Endothelial cell of umbilical vein (primary cell): Measurements from ENCODE around the gene PCDHGB4. TPM values are rescaled to one million over a fixed set of nuclear protein-coding genes. Genes with fewer than 3 reads are reported as not detected.
A peak's percentile ranks its signal among the peaks of the same experiment; 100 is the strongest.

Experiments used
- BruUV-seq: library from RNA; stranded (reverse); fragments of 400-500 nt; replicated peaks from 2 replicates; lab custom pipeline; 2021; lab: Mats Ljungman, UMichigan
- CTCF ChIA-PET: fragments of 300-600, 350-600 bp; sonication (Branson Sonifier 250); formaldehyde crosslinking; loops from one replicate; lab custom pipeline; 2021; ENCODE audit warnings: antibody characterized with exemption, inconsistent platforms; lab: Charles Lee
- POLR2A ChIA-PET: fragments of 300-600, 350-600 bp; sonication (Branson Sonifier 250); formaldehyde crosslinking; loops from one replicate; lab custom pipeline; 2021; ENCODE audit warnings: antibody characterized with exemption, inconsistent platforms; lab: Charles Lee
- DNase-seq: peaks from one replicate; pipeline ENCODE4 v3.0.0-alpha.2; 2011; ENCODE audit warnings: low read depth, low spot score
- FAIRE-seq: peaks from 2 replicates; lab custom pipeline; 2011; peaks lifted over from hg19 to GRCh38; lab: Jason Lieb, UNC
- H2AFZ ChIP-seq: 2 replicates; pipeline ENCODE4 v1.6.0; 2012; ENCODE audit warnings: low read depth, low read length, control low read depth, inconsistent platforms
- H3K27ac ChIP-seq: 2 replicates; pipeline ENCODE4 v1.5.1; 2011; ENCODE audit warnings: low read depth, mild to moderate bottlenecking, control low read depth, low read length, moderate library complexity; ENCODE audit not compliant: insufficient read depth
- H3K27me3 ChIP-seq, 2 experiments: 2 replicates each; pipeline versions ENCODE4 v1.6.0 to v1.6.1; 2011; ENCODE audit warnings: low read length in 2 of 2, mixed read lengths in 1 of 2; ENCODE audit not compliant: control insufficient read depth in 2 of 2, insufficient read depth in 2 of 2
- H3K36me3 ChIP-seq, 2 experiments: 2 replicates in 1 of 2; 3 replicates in 1 of 2; pipeline ENCODE4 v1.5.1; 2011; ENCODE audit warnings: low read length in 2 of 2, mild to moderate bottlenecking in 1 of 2, moderate library complexity in 1 of 2; ENCODE audit not compliant: control insufficient read depth in 2 of 2, insufficient read depth in 2 of 2; ENCODE audit errors: extremely low read depth in 1 of 2
- H3K4me1 ChIP-seq: 3 replicates; pipeline ENCODE4 v1.5.1; 2011; ENCODE audit warnings: mild to moderate bottlenecking, low read length; ENCODE audit not compliant: control insufficient read depth, insufficient read depth; ENCODE audit errors: extremely low read depth
- H3K4me2 ChIP-seq: 2 replicates; pipeline ENCODE4 v1.6.1; 2011; ENCODE audit warnings: low read length, control low read depth, mixed read lengths; ENCODE audit not compliant: insufficient read depth
- H3K4me3 ChIP-seq, 3 experiments: fragments of 200-600 bp in 1 of 3; sonication (generic), shearing (Covaris generic) in 1 of 3; replicated peaks in 1 of 3; 2 replicates each; pipeline ENCODE4 v1.5.1; 2011 to 2016; ENCODE audit warnings: control low read depth in 3 of 3, low read length in 3 of 3, mild to moderate bottlenecking in 2 of 3, inconsistent platforms in 1 of 3, low read depth in 1 of 3, moderate library complexity in 1 of 3; ENCODE audit not compliant: insufficient read depth in 1 of 3
- H3K79me2 ChIP-seq: 2 replicates; pipeline ENCODE4 v1.6.0; 2012; ENCODE audit warnings: low read length, inconsistent platforms; ENCODE audit not compliant: control insufficient read depth, insufficient read depth
- H3K9ac ChIP-seq: replicated peaks from 2 replicates; pipeline ENCODE3; 2011; ENCODE audit warnings: low read length, control low read depth; ENCODE audit not compliant: insufficient read depth; ENCODE audit errors: extremely low read depth
- H3K9me1 ChIP-seq: replicated peaks from 3 replicates; pipeline ENCODE4 v1.6.0; 2011; ENCODE audit warnings: mild to moderate bottlenecking, low read length; ENCODE audit not compliant: control insufficient read depth, insufficient read depth; ENCODE audit errors: extremely low read depth
- H3K9me3 ChIP-seq: replicated peaks from 2 replicates; pipeline ENCODE4 v1.5.1; 2012; ENCODE audit warnings: low read length, inconsistent platforms; ENCODE audit not compliant: control insufficient read depth, insufficient read depth
- H4K20me1 ChIP-seq: replicated peaks from 2 replicates; pipeline ENCODE3; 2011; ENCODE audit warnings: mild to moderate bottlenecking, low read length; ENCODE audit not compliant: control insufficient read depth, insufficient read depth; ENCODE audit errors: extremely low read depth
- CTCF ChIP-seq, 2 donors: IDR thresholded peaks; 1 replicate in 1 of 2; 2 replicates in 1 of 2; pipeline ENCODE4 v1.5.1; 2011; ENCODE audit warnings: low read length in 2 of 2, mild to moderate bottlenecking in 2 of 2, moderate library complexity in 2 of 2, control low read depth in 1 of 2, inconsistent platforms in 1 of 2, low read depth in 1 of 2; ENCODE audit not compliant: insufficient read depth in 1 of 2; ENCODE audit errors: extremely low read depth in 1 of 2
- EZH2 ChIP-seq: IDR thresholded peaks from 2 replicates; pipeline ENCODE4 v1.6.1; 2012; ENCODE audit warnings: borderline replicate concordance, low read depth, mild to moderate bottlenecking, moderate library complexity, low read length, inconsistent platforms; ENCODE audit not compliant: severe bottlenecking
- FOS ChIP-seq: IDR thresholded peaks from 2 replicates; pipeline ENCODE4 v1.6.1; 2011; ENCODE audit warnings: mild to moderate bottlenecking, low read length, moderate library complexity, borderline replicate concordance; ENCODE audit not compliant: insufficient read depth
- GATA2 ChIP-seq: IDR thresholded peaks from 2 replicates; pipeline ENCODE4 v1.7.0; 2011; ENCODE audit warnings: low read depth, mild to moderate bottlenecking, moderate library complexity, mixed read lengths, low read length; ENCODE audit not compliant: insufficient read length, insufficient read depth
- JUN ChIP-seq: IDR thresholded peaks from 2 replicates; pipeline ENCODE4 v1.6.1; 2011; ENCODE audit warnings: borderline replicate concordance, low read depth; ENCODE audit not compliant: insufficient read length, insufficient read depth
- MAX ChIP-seq: IDR thresholded peaks from 2 replicates; pipeline ENCODE4 v1.6.1; 2011; ENCODE audit not compliant: insufficient read depth, insufficient read length
- MYC ChIP-seq: IDR thresholded peaks from one replicate; pipeline ENCODE4 v1.6.1; 2011; ENCODE audit warnings: mild to moderate bottlenecking, low read depth, low read length
- POLR2A ChIP-seq: IDR thresholded peaks from 2 replicates; pipeline ENCODE4 v1.6.1; 2012; ENCODE audit warnings: low read depth, mild to moderate bottlenecking, control low read depth, low read length
- POLR2AphosphoS5 ChIP-seq: IDR thresholded peaks from 2 replicates; pipeline ENCODE4 v1.6.1; 2012; ENCODE audit warnings: low read depth, mild to moderate bottlenecking, control low read depth, low read length, moderate library complexity; ENCODE audit not compliant: insufficient read depth
- dilution Hi-C: fragments of 300-500 bp; cut with MboI; formaldehyde crosslinking; loops from one replicate; pipeline ENCODE4 v1.15.0; 2019; ENCODE audit warnings: low sequenced_read_pairs; ENCODE audit not compliant: extremely low pct_ligation_motif_present
- intact Hi-C: fragments of 100-400 bp; cut with micrococcal nuclease; formaldehyde crosslinking; loops from one replicate; pipeline ENCODE4 v1.10.0; 2022
- polyA plus RNA-seq, 4 experiments: library from polyadenylated mRNA; depleted of rRNA in 3 of 4; stranded (reverse) in 3 of 4; unstranded in 1 of 4; fragments of >200 nt; gene quantifications; 2 replicates each; pipeline versions ENCODE4 v1.2.1 to v1.2.3, GENCODE V29; 2011 to 2012; ENCODE audit warnings: missing spikeins in 1 of 4
- total RNA-seq: library from RNA; stranded (reverse); gene quantifications from 2 replicates; pipeline ENCODE4 v1.2.3, GENCODE V29; 2021

PCDHGB4 gene
- total and polyA plus RNA-seq, 2 donors (not counting 3 experiments of a cell fraction or from before 2014, with no cell fraction given), result 6.5 to 6.9 TPM

GRCh38 chr5:141409598-141410306 lies 22.3 kb downstream of the PCDHGB4 start:
- ChIA-PET POLR2A (no interaction called here), CTCF (interaction anchor here (0.6 kb wide), 1 partner anchor 21 kb away, joined by 3 read pairs; the partner anchor contains the start of gene PCDHGA12)
- peaks cover 3% of the 10 kb centered on the region for H3K4me1 ChIP-seq
- no peak overlapping the region for H3K4me3 ChIP-seq
- H3K27me3 ChIP-seq, result peaks cover 55 to 82% of the 10 kb centered on the region in 2 experiments
- H3K4me2 ChIP-seq, result no peak overlapping the region
- H3K9me1 ChIP-seq, result no peaks in the 10 kb centered on the region
- no peaks in the 10 kb centered on the region for H3K79me2 ChIP-seq
- dilution Hi-C loops, result no loop called here
- H3K36me3 ChIP-seq, result no peaks in the 10 kb centered on the region
- no peaks in the 10 kb centered on the region for H3K9me3 ChIP-seq
- no peak overlapping the region for H3K27ac ChIP-seq
- TF ChIP-seq FOS (no peak), EZH2 (peak; percentile 72)
- H3K9ac ChIP-seq, result no peak overlapping the region
- H2AFZ ChIP-seq, result no peak overlapping the region
- DNase-seq, result no peak
- FAIRE-seq, result no peak
- H4K20me1 ChIP-seq, result peaks cover 5% of the 10 kb centered on the region
- intact Hi-C loops, result no loop called here
- no TSS peak for BruUV-seq

DNA sequence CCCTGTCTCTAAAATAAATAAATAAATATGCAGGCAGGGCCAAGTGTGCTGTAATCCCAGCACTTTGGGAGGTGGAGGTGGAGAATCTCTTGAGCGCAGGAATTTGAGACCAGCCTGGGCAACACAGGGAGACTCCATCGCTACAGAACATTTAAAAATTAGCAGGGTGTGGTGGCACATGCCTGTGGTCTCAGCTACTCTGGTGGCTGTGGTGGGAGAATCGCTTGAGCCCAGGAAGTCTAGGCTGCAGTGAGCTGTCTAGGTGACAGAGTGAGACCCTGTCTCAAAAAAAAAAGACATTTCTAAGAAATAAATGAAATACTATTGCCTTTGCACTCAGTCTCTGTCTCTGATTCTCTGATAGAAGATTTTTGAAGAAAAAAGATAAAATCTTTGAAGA lies 24.1 kb downstream of the PCDHGB4 start:
- no peaks in the 10 kb centered on the region for H3K9me3 ChIP-seq
- H4K20me1 ChIP-seq, result peaks cover 5% of the 10 kb centered on the region
- H3K4me1 ChIP-seq, result peaks cover 3% of the 10 kb centered on the region
- H3K27ac ChIP-seq, result no peak overlapping the region
- TF ChIP-seq GATA2, result no peak
- TF ChIP-seq CTCF (IDR thresholded peaks at IDR 0.05; ENCODE audit: extremely low read depth in 1 of 2, insufficient read depth in 1 of 2, low read depth in 1 of 2, low read length in 2 of 2), result no peak
- TF ChIP-seq POLR2AphosphoS5, result no peak
- TF ChIP-seq POLR2A, result no peak
- TF ChIP-seq MYC, result no peak
- TF ChIP-seq MAX, result no peak
- no peak for TF ChIP-seq EZH2
- no peak for TF ChIP-seq JUN
- no peak for TF ChIP-seq FOS
- no peak overlapping the region for H3K4me3 ChIP-seq
- H3K27me3 ChIP-seq, result peaks cover 52 to 89% of the 10 kb centered on the region in 2 experiments
- H3K4me2 ChIP-seq, result no peak overlapping the region
- CTCF ChIA-PET, result interaction anchor here (3.0 to 11.3 kb wide), 2 partner anchors 149 to 152 kb away, joined by 34 to 335 read pairs; no protein-coding TSS in a partner anchor
- H3K9ac ChIP-seq, result no peak overlapping the region
- no peaks in the 10 kb centered on the region for H3K79me2 ChIP-seq
- no peak for FAIRE-seq
- H2AFZ ChIP-seq, result no peak overlapping the region
- BruUV-seq, result no TSS peak
- dilution Hi-C loops, result no loop called here
- POLR2A ChIA-PET, result no interaction called here
- H3K36me3 ChIP-seq, result no peaks in the 10 kb centered on the region
- intact Hi-C loops, result no loop called here
- no peaks in the 10 kb centered on the region for H3K9me1 ChIP-seq
- DNase-seq, result no peak
